Urinary bladder (tissue), 4 donors: ENCODE measurements around the gene SMPD2. TPM values are rescaled to one million over a fixed set of nuclear protein-coding genes. Genes with fewer than 3 reads are reported as not detected.

ENCODE experiments used
- DNase-seq: peaks from one replicate; pipeline ENCODE4 v3.0.0-alpha.2; 2015; ENCODE audit errors: extremely low spot score
- H3K27ac ChIP-seq: one replicate; pipeline ENCODE4 v1.5.1; 2013; ENCODE audit warnings: low read depth, mild to moderate bottlenecking, moderate library complexity
- H3K36me3 ChIP-seq: one replicate; pipeline ENCODE4 v1.6.1; 2013; ENCODE audit warnings: mild to moderate bottlenecking, moderate library complexity; ENCODE audit not compliant: insufficient read depth
- H3K4me1 ChIP-seq: one replicate; pipeline ENCODE4 v1.6.1; 2013; ENCODE audit warnings: mild to moderate bottlenecking, moderate library complexity; ENCODE audit not compliant: insufficient read depth
- H3K4me3 ChIP-seq: one replicate; pipeline ENCODE4 v1.5.1; 2013; ENCODE audit warnings: low read depth, low read length
- WGBS: extraction: QIAGEN DNeasy Blood & Tissue Kit; methylation state at CpG from one replicate; pipeline ENCODE4 v1.1.7; 2013; 5-methylcytosine and 5-hydroxymethylcytosine counted together
- polyA plus RNA-seq: library from polyadenylated mRNA; stranded (reverse); fragments of 200-250 nt; gene quantifications from one replicate; pipeline ENCODE4 v1.2.3, GENCODE V29; 2013
- total RNA-seq: library from RNA; depleted of rRNA; stranded (reverse); fragments of >200 nt; gene quantifications from one replicate; pipeline ENCODE4 v1.2.3, GENCODE V29; 2014
- donor health status: healthy with polysubstance abuse.
- donor health status: healthy.

The SMPD2 gene
- total and polyA plus RNA-seq, 2 donors = 9.1 to 9.5 TPM

- H3K4me1 ChIP-seq = no peaks in the 10 kb centered on the region
- H3K27ac ChIP-seq = no peak overlapping the region
- 83% methylated on average over 3 of the region's 3 CpGs for WGBS
- no peak for DNase-seq
- H3K4me3 ChIP-seq = no peak overlapping the region
- H3K36me3 ChIP-seq = no peaks in the 10 kb centered on the region
Observed at GRCh38 chr6:109450801-109451200, 10.3 kb downstream of the SMPD2 start.

GRCh38 chr6:109451376-109451775 is 10.9 kb downstream of the SMPD2 start:
- no peaks in the 10 kb centered on the region for H3K4me1 ChIP-seq
- DNase-seq = no peak
- no peak overlapping the region for H3K4me3 ChIP-seq
- no peaks in the 10 kb centered on the region for H3K36me3 ChIP-seq
- 94% methylated on average over 7 of the region's 7 CpGs for WGBS
- H3K27ac ChIP-seq = no peak overlapping the region

DNA sequence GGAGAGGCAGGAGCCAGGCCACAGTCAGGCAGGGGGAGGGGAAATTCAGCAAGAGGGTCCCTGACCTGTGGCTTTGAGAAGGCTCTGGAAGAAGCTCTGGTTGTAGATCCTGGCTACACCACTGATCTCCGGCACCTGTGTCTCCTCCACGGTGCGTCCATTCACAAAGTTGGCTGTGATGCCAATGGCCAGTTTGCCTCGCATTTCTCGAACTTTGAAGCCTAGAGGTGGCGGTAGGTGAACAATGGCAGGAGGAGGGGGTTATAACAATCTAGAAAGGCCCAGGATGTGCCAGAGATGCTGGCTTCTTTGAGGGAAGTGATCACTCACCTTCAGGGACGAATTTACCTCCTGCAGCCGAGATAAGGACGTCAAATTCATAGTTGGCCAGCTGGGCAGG is 11.7 kb downstream of the SMPD2 start:
- H3K4me3 ChIP-seq = no peak overlapping the region
- no peak overlapping the region for H3K27ac ChIP-seq
- no peak for DNase-seq
- WGBS = 93% methylated on average over 9 of the region's 9 CpGs
- no peaks in the 10 kb centered on the region for H3K36me3 ChIP-seq
- H3K4me1 ChIP-seq = no peaks in the 10 kb centered on the region

- no peak for DNase-seq
- H3K27ac ChIP-seq = no peak overlapping the region
- peaks cover 1% of the 10 kb centered on the region for H3K4me1 ChIP-seq
- no peaks in the 10 kb centered on the region for H3K36me3 ChIP-seq
- 93% methylated on average over 2 of the region's 2 CpGs for WGBS
- H3K4me3 ChIP-seq = no peak overlapping the region
Observed at GRCh38 chr6:109453156-109453555, 12.6 kb downstream of the SMPD2 start.

DNA sequence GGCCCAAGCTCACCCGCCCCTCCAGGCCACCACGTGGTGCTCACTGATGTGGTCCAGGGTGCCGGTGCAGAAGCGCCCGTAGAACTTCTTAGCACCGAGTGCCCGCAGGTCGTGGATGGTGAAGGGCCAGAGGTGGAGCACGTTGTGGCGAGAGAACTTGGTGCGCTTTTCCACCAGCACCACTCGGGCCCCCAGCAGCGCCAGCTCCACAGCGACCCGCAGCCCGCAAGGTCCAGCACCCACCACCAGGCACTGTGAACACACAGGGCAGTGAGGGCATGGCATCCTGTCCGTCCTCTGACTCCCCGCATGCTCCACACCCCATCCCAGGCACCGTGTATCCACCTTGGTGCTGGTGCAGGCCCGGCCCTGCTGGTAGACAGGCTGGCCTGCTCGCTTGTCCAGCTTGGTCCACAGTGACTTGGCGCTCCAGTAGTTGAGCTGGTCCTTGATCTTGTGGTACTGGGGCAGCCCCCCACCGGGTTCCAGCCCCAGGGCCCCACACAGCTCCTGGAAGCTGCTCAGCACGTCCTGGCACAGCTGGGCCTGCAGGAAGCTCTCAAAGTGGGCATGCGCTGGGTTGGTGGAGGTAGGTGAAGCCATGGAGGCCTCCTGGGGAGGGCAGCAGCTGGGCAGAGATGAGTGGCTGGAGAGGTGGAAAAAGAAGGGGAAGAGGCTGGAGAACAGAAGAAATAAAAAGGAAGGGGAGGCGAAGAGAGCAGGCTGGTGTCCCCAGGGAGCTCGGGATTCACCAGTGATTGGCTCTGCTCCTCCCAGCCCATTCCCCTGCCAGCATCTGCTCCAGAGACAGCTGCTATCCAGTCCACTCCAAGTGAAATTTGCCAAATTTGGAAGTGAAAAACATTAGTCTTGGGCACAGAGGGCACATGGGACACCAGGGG is 13.3 kb downstream of the SMPD2 start:
- H3K36me3 ChIP-seq = no peaks in the 10 kb centered on the region
- H3K27ac ChIP-seq = no peak overlapping the region
- H3K4me1 ChIP-seq = peaks cover 1% of the 10 kb centered on the region
- WGBS = 88% methylated on average over 27 of the region's 27 CpGs
- DNase-seq = no peak
- H3K4me3 ChIP-seq = no peak overlapping the region

DNA sequence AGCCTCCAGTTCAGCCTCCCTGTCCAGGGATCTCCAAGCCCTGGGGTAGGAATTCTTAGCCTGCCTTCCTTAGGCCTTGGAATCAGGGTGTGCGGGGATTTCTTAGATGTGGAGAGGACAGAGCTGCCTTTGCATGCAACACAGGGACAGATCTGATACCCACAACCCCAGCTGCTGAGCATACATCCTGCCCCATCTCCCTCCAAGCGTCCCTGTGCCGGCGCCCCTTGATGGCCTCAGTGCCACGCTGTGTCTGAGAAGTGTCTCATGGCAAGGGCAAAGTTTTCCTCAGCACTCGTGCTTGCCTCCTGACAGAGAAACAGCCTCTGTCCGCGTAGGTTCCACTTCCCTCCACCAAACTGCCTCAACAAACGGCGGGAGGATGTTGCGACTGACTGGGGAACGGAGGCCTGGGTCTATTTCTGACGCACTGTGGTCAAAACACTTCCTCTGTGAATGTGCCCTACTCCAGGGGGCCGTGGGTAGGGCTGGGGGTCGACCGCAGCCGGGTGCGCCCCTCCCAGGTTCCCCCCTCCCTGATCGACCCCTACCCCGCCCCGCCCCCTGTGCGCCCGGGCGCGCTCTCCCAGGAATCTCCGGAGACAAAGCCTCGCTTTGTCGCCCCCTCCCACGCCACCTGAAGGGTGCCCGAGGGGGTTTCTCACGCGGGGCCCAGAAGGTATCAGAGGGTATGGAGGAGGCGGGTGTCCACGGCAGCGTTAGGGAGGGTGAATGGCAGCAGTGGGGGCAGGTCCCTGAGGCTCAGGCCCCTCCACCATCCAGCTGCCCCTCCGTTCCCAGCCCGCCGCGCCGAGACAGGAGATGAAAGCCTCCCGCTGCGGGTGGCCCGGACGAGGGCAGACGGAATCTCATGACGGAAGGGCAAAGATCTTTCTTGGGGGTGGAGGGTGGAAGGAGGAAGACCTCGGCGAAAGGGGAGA is 14.2 kb downstream of the SMPD2 start:
- no peak for DNase-seq
- peak overlapping the region; percentile 83 for H3K27ac ChIP-seq
- peaks cover 1% of the 10 kb centered on the region for H3K4me1 ChIP-seq
- 5% methylated on average over 48 of the region's 48 CpGs for WGBS
- H3K36me3 ChIP-seq = no peaks in the 10 kb centered on the region
- peak overlapping the region; percentile 77 for H3K4me3 ChIP-seq

DNA sequence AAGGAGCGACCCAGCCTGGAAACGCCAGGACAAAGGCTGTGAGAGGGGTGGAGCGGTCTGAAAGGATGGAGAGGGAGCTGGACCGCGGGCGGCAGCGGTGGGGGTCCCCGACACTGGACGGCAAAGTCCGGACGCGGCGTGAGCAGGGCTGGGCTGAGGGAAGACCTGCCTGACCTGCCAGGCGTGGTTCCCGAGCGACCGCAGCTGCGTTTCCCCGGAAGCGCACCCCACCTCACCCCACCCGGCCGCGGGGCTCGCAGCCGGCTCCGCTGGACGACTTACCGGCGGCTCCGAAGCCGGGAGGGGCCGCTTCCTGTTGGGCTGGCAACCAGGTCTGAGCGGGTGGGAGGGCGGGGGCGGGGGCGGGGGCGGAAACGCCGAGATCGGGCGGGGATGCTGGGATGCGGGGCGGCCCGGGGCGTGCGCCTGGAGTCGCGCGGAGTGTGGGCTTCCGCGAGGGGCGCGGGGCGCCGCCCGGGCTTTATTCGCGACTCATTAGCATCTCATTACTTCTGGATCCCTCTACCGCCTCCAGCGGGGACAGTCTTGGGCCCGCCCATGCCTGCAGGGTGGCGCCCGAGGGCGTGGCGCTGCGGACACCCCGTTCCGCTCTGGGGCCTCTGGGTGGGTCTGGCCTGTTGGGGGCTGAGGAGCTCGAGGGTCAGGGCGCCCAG is 15.1 kb downstream of the SMPD2 start, which contains the start of gene MICAL1:
Gene MICAL1, minus strand, starts transcription at position 336 of the 674 bp plus-strand sequence. CDS start 1,576 bp downstream, outside the sequence.
- DNase-seq = peak; percentile 13
- under 1% methylated on average over 70 of the region's 70 CpGs for WGBS
- Histone ChIP-seq H3K4me3 (peak within 1 kb of the TSS; percentile 77), H3K4me1 (peaks cover 1% of the 10 kb centered on the region), H3K27ac (peak within 1 kb of the TSS; percentile 83), H3K36me3 (no peaks in the 10 kb centered on the region)

- 8% methylated on average over 38 of the region's 38 CpGs for WGBS
- DNase-seq = no peak
- Histone ChIP-seq H3K36me3 (no peaks in the 10 kb centered on the region), H3K4me1 (peaks cover 1% of the 10 kb centered on the region), H3K27ac (peak overlapping the region; percentile 63), H3K4me3 (peak overlapping the region; percentile 77)
Observed at GRCh38 chr6:109456111-109456583, 15.6 kb downstream of the SMPD2 start.

DNA sequence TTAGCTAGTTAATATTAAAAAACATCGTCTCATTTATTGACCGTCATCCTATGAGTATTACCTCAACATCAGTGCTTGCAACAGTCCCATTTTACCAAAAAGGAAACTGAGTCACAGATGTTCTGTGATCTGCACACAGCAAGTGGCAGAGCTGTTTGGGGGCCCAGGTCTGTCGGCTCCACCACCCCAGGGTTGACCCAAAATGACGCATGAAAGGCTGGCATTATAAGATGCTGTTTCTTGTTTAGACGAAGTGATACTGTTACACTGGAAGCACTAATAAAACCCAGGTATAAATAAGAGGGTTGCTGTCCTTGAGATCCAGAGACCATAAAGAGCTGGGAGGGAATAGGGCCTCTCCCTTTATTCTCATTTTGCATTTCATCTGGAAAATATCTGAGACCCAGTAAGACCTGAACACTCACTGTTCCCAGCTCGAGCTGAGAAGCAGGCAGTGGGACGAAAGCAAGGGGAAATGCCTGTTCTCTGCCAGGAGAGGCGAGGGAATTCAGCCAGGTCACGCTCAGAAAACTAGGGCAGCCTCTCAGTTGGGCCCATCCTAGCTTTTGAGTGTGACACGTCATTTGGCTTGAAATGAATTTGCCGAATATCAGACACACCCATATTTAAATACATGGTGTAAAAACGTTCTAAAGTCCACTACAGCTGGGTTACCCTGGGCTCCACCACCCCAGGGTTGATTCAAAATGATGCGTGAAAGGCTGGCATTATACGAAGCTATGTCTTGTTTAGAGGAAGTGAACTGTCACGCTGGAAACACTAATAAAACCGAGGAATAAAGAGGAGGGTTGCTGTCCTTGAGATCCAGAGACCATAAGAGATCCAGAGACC is 16.4 kb downstream of the SMPD2 start:
- Histone ChIP-seq H3K27ac (no peak overlapping the region), H3K4me1 (peaks cover 1% of the 10 kb centered on the region), H3K4me3 (peak overlapping the region; percentile 77), H3K36me3 (no peaks in the 10 kb centered on the region)
- 47% methylated on average over 16 of the region's 16 CpGs for WGBS
- DNase-seq = no peak

DNA sequence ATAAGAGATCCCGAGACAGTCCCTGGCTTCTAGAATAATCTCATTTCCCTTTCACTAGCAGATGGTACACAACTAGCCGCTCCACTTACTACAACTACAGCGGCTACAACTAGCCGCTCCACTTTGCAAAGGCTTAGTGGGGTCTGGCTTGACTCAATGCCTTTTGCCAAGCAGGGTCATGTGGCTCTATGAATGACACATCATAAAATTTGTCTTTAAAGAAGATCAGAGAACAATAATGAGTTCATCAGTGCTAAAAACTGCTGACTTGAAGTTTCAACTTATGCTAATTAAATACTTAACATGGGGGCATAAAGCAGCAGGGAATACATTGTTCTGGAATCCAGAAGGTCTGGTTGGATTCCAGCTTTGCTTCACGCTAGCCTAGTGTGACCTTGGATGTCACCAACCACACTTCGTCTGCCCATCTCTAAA is 17.1 kb downstream of the SMPD2 start:
- H3K4me3 ChIP-seq = no peak overlapping the region
- WGBS = 74% methylated on average over 6 of the region's 6 CpGs
- peaks cover 3% of the 10 kb centered on the region for H3K36me3 ChIP-seq
- no peak overlapping the region for H3K27ac ChIP-seq
- no peak for DNase-seq
- peaks cover 1% of the 10 kb centered on the region for H3K4me1 ChIP-seq

GRCh38 chr6:109458774-109459531 is 18.4 kb downstream of the SMPD2 start:
- H3K27ac ChIP-seq = no peak overlapping the region
- 78% methylated on average over 5 of the region's 5 CpGs for WGBS

More at GRCh38 chr6:109458774-109459531, 18.4 kb downstream of the SMPD2 start:
- DNase-seq = no peak
- H3K36me3 ChIP-seq = peaks cover 3% of the 10 kb centered on the region
- H3K4me1 ChIP-seq = peaks cover 1% of the 10 kb centered on the region
- H3K4me3 ChIP-seq = no peak overlapping the region
